OCI-LY1 (cell line): ENCODE measurements around the gene DACT2.

Experiments used
- CTCF ChIP-seq: fragments of 200-600 bp; sonication (generic), shearing (Covaris generic); IDR thresholded peaks from 2 replicates; pipeline ENCODE4 v1.5.1; 2017; ENCODE audit warnings: mild to moderate bottlenecking, antibody characterized with exemption, low read length, moderate library complexity, mixed read lengths
- EZH2 ChIP-seq: fragments of 200-600 bp; sonication (generic), shearing (Covaris generic); IDR thresholded peaks from 2 replicates; pipeline ENCODE4 v1.8.0; 2017; ENCODE audit warnings: borderline replicate concordance, mixed run types, mild to moderate bottlenecking, antibody characterized with exemption, low read length, moderate library complexity, mixed read lengths

GRCh38 chr6:168322966-168323365, 3.4 kb upstream of the DACT2 start:
- TF ChIP-seq EZH2 (no peak), CTCF (no peak)
